Cardiac muscle cell (in vitro differentiated cells and primary cell): ENCODE results near the gene GPR142. TPM values are rescaled to one million over a fixed set of nuclear protein-coding genes. Genes with fewer than 3 reads are reported as not detected.

Source experiments
- DNase-seq, 2 donors: peaks; one replicate each; pipeline versions ENCODE4 v3.0.0 to v3.0.0-alpha.2; 2010 to 2017; ENCODE audit warnings: low read depth in 1 of 2, low spot score in 1 of 2
- H3K27ac ChIP-seq: fragments of 200-600 bp; sonication (generic); 2 replicates; pipeline ENCODE4 v1.5.1; 2016
- H3K27me3 ChIP-seq: fragments of 200-600 bp; sonication (generic); 2 replicates; pipeline ENCODE4 v1.6.0; 2016; ENCODE audit warnings: control low read depth
- H3K36me3 ChIP-seq: fragments of 200-600 bp; sonication (generic); 2 replicates; pipeline ENCODE4 v1.5.1; 2016; ENCODE audit warnings: control low read depth
- H3K4me1 ChIP-seq: fragments of 200-600 bp; sonication (generic); 2 replicates; pipeline ENCODE4 v1.8.1; 2017; ENCODE audit warnings: low read depth, mild to moderate bottlenecking, mixed run types
- H3K4me3 ChIP-seq: fragments of 200-600 bp; sonication (generic); 2 replicates; pipeline ENCODE4 v1.5.1; 2016; ENCODE audit warnings: mild to moderate bottlenecking
- H3K9me3 ChIP-seq: fragments of 200-600 bp; sonication (generic); 2 replicates; pipeline ENCODE4 v1.5.1; 2017; ENCODE audit warnings: low read depth, mild to moderate bottlenecking, control low read depth
- CTCF ChIP-seq: IDR thresholded peaks from 2 replicates; pipeline ENCODE4 v1.5.1; 2012; ENCODE audit warnings: low read depth, mild to moderate bottlenecking, low read length
- polyA plus RNA-seq: library from polyadenylated mRNA; unstranded; fragments of >200 nt; fragmentation: Nextera tagmentation; extraction: Ambion mirVana; gene quantifications from 2 replicates; pipeline ENCODE4 v1.2.1, GENCODE V29; 2016
- total RNA-seq: library from RNA; depleted of rRNA; stranded (reverse); fragments of >200 nt; gene quantifications from 2 replicates; pipeline ENCODE4 v1.2.3, GENCODE V29; 2016

GPR142 gene
- total and polyA plus RNA-seq, 2 experiments from 2014 or later, result not detected

- H3K27me3 ChIP-seq, result no peaks in the 10 kb centered on the region
- no peak overlapping the region for H3K27ac ChIP-seq
- H3K36me3 ChIP-seq, result no peaks in the 10 kb centered on the region
- no peak for TF ChIP-seq CTCF
- H3K4me3 ChIP-seq, result no peak overlapping the region
- H3K4me1 ChIP-seq, result peaks cover 4% of the 10 kb centered on the region
- no peaks in the 10 kb centered on the region for H3K9me3 ChIP-seq
- no peak for DNase-seq
These were observed 40.1 kb downstream of the GPR142 start for GRCh38 chr17:74407384-74407783.

GRCh38 chr17:74408262-74408661 lies 41.0 kb downstream of the GPR142 start:
- Histone ChIP-seq H3K4me1 (peaks cover 4% of the 10 kb centered on the region), H3K4me3 (no peak overlapping the region), H3K27ac (no peak overlapping the region), H3K27me3 (no peaks in the 10 kb centered on the region), H3K9me3 (no peaks in the 10 kb centered on the region), H3K36me3 (no peaks in the 10 kb centered on the region)
- DNase-seq, result peak in 1 of 2 donors; percentile 79
- TF ChIP-seq CTCF, result peak; percentile 38

GRCh38 chr17:74408815-74409214 lies 41.5 kb downstream of the GPR142 start:
- Histone ChIP-seq H3K9me3 (no peaks in the 10 kb centered on the region), H3K27ac (no peak overlapping the region), H3K27me3 (no peaks in the 10 kb centered on the region), H3K4me3 (no peak overlapping the region), H3K36me3 (no peaks in the 10 kb centered on the region), H3K4me1 (peaks cover 3% of the 10 kb centered on the region)
- no peak for TF ChIP-seq CTCF
- DNase-seq, result no peak

- no peak overlapping the region for H3K27ac ChIP-seq
- no peak for DNase-seq
- no peak for TF ChIP-seq CTCF
These were observed 42.7 kb downstream of the GPR142 start for GRCh38 chr17:74410001-74410443.

GRCh38 chr17:74412581-74412980 lies 45.3 kb downstream of the GPR142 start:
- no peak for DNase-seq
- no peaks in the 10 kb centered on the region for H3K9me3 ChIP-seq
- no peaks in the 10 kb centered on the region for H3K36me3 ChIP-seq
- H3K27me3 ChIP-seq, result no peaks in the 10 kb centered on the region
- H3K4me1 ChIP-seq, result no peaks in the 10 kb centered on the region
- no peak overlapping the region for H3K27ac ChIP-seq
- TF ChIP-seq CTCF, result no peak
- no peak overlapping the region for H3K4me3 ChIP-seq

More at GRCh38 chr17:74410001-74410443, 42.7 kb downstream of the GPR142 start:
- no peaks in the 10 kb centered on the region for H3K9me3 ChIP-seq
- no peaks in the 10 kb centered on the region for H3K4me1 ChIP-seq
- no peak overlapping the region for H3K4me3 ChIP-seq
- H3K36me3 ChIP-seq, result no peaks in the 10 kb centered on the region
- H3K27me3 ChIP-seq, result no peaks in the 10 kb centered on the region

- H3K4me3 ChIP-seq, result no peak overlapping the region
- H3K27ac ChIP-seq, result no peak overlapping the region
- H3K27me3 ChIP-seq, result no peaks in the 10 kb centered on the region
- no peaks in the 10 kb centered on the region for H3K36me3 ChIP-seq
- no peak for DNase-seq
- no peak for TF ChIP-seq CTCF
- H3K4me1 ChIP-seq, result no peaks in the 10 kb centered on the region
- H3K9me3 ChIP-seq, result no peaks in the 10 kb centered on the region
These were observed 46.2 kb downstream of the GPR142 start for GRCh38 chr17:74413491-74413890.
